ENCODE measurements around the gene SPAST. TPM values are rescaled to one million over a fixed set of nuclear protein-coding genes. Genes with fewer than 3 reads are reported as not detected.
A peak's percentile ranks its signal among the peaks of the same experiment; 100 is the strongest.

SPAST gene
- total RNA-seq, 4 donors from 2014 or later = 18.6 to 32.3 (median 25.2) TPM

DNA sequence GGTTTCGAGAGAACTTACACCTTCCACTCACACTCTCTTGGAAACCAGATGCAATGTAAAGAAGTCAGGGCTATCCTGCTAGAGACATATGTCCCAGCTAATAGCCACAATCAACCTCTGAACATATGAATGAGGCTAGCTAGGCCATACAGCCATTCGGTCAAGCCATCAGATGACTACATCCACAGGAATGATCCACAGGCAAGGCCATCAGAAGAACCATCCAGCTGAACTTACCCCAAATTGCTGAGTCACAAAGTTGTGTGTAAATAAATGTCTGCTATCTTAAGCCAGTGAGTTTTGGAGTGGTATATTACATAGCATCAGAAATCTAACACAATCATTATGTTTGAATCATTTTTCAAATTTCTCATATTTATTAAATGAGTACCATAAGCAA, 5.2 kb upstream of the SPAST start:
- Histone ChIP-seq H3K27me3 (no peaks in the 10 kb centered on the region), H3K36me3 (no peaks in the 10 kb centered on the region), H3K4me1 (peaks cover 0 to 12% (median 0%) of the 10 kb centered on the region in 4 donors), H3K4me3 (no peak overlapping the region), H3K27ac (no peak overlapping the region), H3K9me3 (no peaks in the 10 kb centered on the region)
- DNase-seq (ENCODE audit: low spot score in 2 of 2) = no peak
- TF ChIP-seq CTCF (IDR thresholded peaks at IDR 0.05) (no peak), EP300 (IDR thresholded peaks at IDR 0.05) (no peak)
- WGBS, 2 donors = 92 to 94% methylated on average over 2 of the region's 2 CpGs

DNA sequence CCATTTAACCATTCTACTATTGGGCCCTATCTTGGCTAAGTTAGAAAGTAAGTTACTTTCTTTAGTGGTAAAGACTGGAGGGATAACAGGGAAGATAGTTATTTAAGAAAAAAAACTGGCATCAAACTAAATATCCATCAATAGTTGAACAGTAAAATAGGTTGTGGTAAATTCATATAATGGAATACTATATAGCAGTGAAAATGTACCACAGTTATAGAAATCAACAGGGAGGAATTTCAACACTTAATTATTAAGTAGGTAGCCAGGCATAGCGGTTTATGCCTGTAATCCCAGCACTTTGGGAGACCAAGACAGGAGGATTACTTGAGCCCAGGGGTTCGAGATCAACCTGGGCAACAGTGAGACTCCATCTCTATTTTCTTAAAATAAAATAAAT, 3.1 kb upstream of the SPAST start:
- Histone ChIP-seq H3K36me3 (no peaks in the 10 kb centered on the region), H3K4me3 (no peak overlapping the region), H3K4me1 (peaks cover 0 to 21% (median 3%) of the 10 kb centered on the region in 4 donors), H3K9me3 (no peaks in the 10 kb centered on the region), H3K27ac (no peak overlapping the region), H3K27me3 (no peaks in the 10 kb centered on the region)
- no peak for TF ChIP-seq EP300 (IDR thresholded peaks at IDR 0.05)
- TF ChIP-seq CTCF (IDR thresholded peaks at IDR 0.05) = no peak
- no peak for TF ChIP-seq POLR2A (IDR thresholded peaks at IDR 0.05)
- no peak for DNase-seq (ENCODE audit: low spot score in 2 of 2)
- 95% methylated on average over 2 of the region's 2 CpGs for WGBS, 2 donors

DNA sequence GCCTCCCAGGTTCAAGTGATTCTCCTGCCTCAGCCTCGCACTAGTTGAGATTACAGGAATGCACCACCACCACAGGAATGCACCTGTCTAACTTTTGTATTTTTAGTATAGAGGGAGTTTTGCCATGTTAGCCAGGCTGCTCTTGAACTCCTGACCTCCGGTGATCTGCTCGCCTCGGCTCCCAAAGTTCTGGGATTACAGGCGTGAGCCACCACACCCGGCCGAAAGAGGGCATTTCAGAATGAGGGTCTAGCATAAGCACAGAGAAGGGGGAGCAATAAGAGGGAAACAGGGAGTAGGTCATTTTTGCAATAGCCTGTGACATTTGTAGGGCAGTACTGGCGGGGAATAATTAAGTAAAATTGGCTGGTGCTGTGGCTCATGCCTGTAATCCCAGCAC, 1.9 kb upstream of the SPAST start:
- Histone ChIP-seq H3K36me3 (no peaks in the 10 kb centered on the region), H3K4me3 (no peak overlapping the region), H3K9me3 (no peaks in the 10 kb centered on the region), H3K4me1 (peaks cover 0 to 32% (median 4%) of the 10 kb centered on the region in 4 donors), H3K27me3 (no peaks in the 10 kb centered on the region), H3K27ac (no peak overlapping the region)
- 92 to 93% methylated on average over 8 of the region's 8 CpGs for WGBS, 2 donors
- TF ChIP-seq EP300 (IDR thresholded peaks at IDR 0.05) (no peak), POLR2A (IDR thresholded peaks at IDR 0.05) (no peak), CTCF (IDR thresholded peaks at IDR 0.05) (no peak)
- DNase-seq (ENCODE audit: low spot score in 2 of 2) = no peak

GRCh38 chr2:32061973-32062861, 1.1 kb upstream of the SPAST start:
- WGBS, 2 donors = 36 to 40% methylated on average over 13 of the region's 13 CpGs
- Histone ChIP-seq H3K27ac (peak overlapping the region; percentile 72 to 98 (median 92)), H3K36me3 (no peaks in the 10 kb centered on the region)

More at GRCh38 chr2:32061973-32062861, 1.1 kb upstream of the SPAST start:
- peak overlapping the region; percentile 77 to 98 (median 88) for H3K4me3 ChIP-seq
- peaks cover 0 to 35% (median 4%) of the 10 kb centered on the region in 4 donors for H3K4me1 ChIP-seq
- TF ChIP-seq POLR2A (IDR thresholded peaks at IDR 0.05) (no peak), CTCF (IDR thresholded peaks at IDR 0.05) (no peak), EP300 (IDR thresholded peaks at IDR 0.05) (no peak)
- peak; percentile 25 to 62 for DNase-seq (ENCODE audit: low spot score in 2 of 2)
- H3K27me3 ChIP-seq = no peaks in the 10 kb centered on the region
- no peaks in the 10 kb centered on the region for H3K9me3 ChIP-seq
